Smooth muscle cell (in vitro differentiated cells): ENCODE data around the gene OR6J1. TPM values are rescaled to one million over a fixed set of nuclear protein-coding genes. Genes with fewer than 3 reads are reported as not detected.

Experiments used
- DNase-seq: peaks from one replicate; lab custom pipeline; 2025; ENCODE audit not compliant: unreplicated experiment; lab: John Stamatoyannopoulos, UW
- H2AFZ ChIP-seq: fragments of 200-600 bp; sonication (generic); 2 replicates; pipeline ENCODE4 v1.6.0; 2016; ENCODE audit warnings: antibody characterized with exemption, low read depth, mild to moderate bottlenecking
- H3F3A ChIP-seq: fragments of 200-600 bp; sonication (generic); 2 replicates; pipeline ENCODE4 v1.6.0; 2017; ENCODE audit warnings: antibody characterized with exemption, low read depth
- H3K27ac ChIP-seq: fragments of 200-600 bp; sonication (generic); 2 replicates; pipeline ENCODE4 v1.5.1; 2016; ENCODE audit warnings: low read depth, mild to moderate bottlenecking
- H3K27me3 ChIP-seq: fragments of 200-600 bp; sonication (generic); 2 replicates; pipeline ENCODE4 v1.6.1; 2016; ENCODE audit warnings: low read depth, mild to moderate bottlenecking
- H3K36me3 ChIP-seq: fragments of 200-600 bp; sonication (generic); 2 replicates; pipeline ENCODE4 v1.5.1; 2016; ENCODE audit warnings: low read depth
- H3K4me1 ChIP-seq: fragments of 200-600 bp; sonication (generic); 2 replicates; pipeline ENCODE4 v1.5.1; 2016; ENCODE audit warnings: low read depth
- H3K4me2 ChIP-seq: fragments of 200-600 bp; sonication (generic); 2 replicates; pipeline ENCODE4 v1.6.0; 2016; ENCODE audit warnings: mild to moderate bottlenecking
- H3K4me3 ChIP-seq: fragments of 200-600 bp; sonication (generic); 2 replicates; pipeline ENCODE4 v1.5.1; 2016; ENCODE audit warnings: mild to moderate bottlenecking
- H3K79me2 ChIP-seq: fragments of 200-600 bp; sonication (generic); 2 replicates; pipeline ENCODE4 v1.6.0; 2016; ENCODE audit warnings: low read depth, mild to moderate bottlenecking
- H3K9ac ChIP-seq: fragments of 200-600 bp; sonication (generic); 2 replicates; pipeline ENCODE4 v1.6.0; 2016; ENCODE audit warnings: low read depth
- H3K9me3 ChIP-seq: fragments of 200-600 bp; sonication (generic); replicated peaks from 2 replicates; pipeline ENCODE4 v1.5.1; 2016; ENCODE audit warnings: low read depth
- H4K20me1 ChIP-seq: fragments of 200-600 bp; sonication (generic); 2 replicates; pipeline ENCODE4 v1.6.0; 2016; ENCODE audit warnings: low read depth
- WGBS: methylation state at CpG from one replicate; pipeline ENCODE4 v1.1.7; 2016; ENCODE audit warnings: low lambda C conversion rate; 5-methylcytosine and 5-hydroxymethylcytosine counted together
- polyA plus RNA-seq: library from polyadenylated mRNA; unstranded; fragments of >200 nt; fragmentation: Nextera tagmentation; extraction: Ambion mirVana; gene quantifications from 2 replicates; pipeline ENCODE4 v1.2.1, GENCODE V29; 2016
- total RNA-seq: library from RNA; depleted of rRNA; stranded (reverse); fragments of >200 nt; gene quantifications from 2 replicates; pipeline ENCODE4 v1.2.3, GENCODE V29; 2014
- TF ChIP-seq, protein P1 (sequence below): fragments of 200-600 bp; sonication (generic); IDR thresholded peaks from 2 replicates; pipeline ENCODE4 v1.5.1; 2017; ENCODE audit warnings: borderline replicate concordance, mild to moderate bottlenecking, antibody characterized with exemption; ENCODE audit not compliant: insufficient read depth, poor library complexity, severe bottlenecking

OR6J1 gene
- total and polyA plus RNA-seq, 2 experiments from 2014 or later = not detected

- Histone ChIP-seq H3K79me2 (peaks cover 9% of the 10 kb centered on the region), H3K4me3 (no peak overlapping the region), H4K20me1 (no peaks in the 10 kb centered on the region), H3K4me1 (peaks cover 4% of the 10 kb centered on the region), H2AFZ (no peak overlapping the region), H3K4me2 (no peak overlapping the region), H3K27me3 (no peaks in the 10 kb centered on the region), H3K27ac (no peak overlapping the region), H3K36me3 (no peaks in the 10 kb centered on the region), H3K9me3 (no peaks in the 10 kb centered on the region), H3K9ac (no peak overlapping the region), H3F3A (no peaks in the 10 kb centered on the region)
- DNase-seq = no peak
- 92% methylated on average over 5 of the region's 5 CpGs for WGBS
- TF ChIP-seq, protein P1, sequence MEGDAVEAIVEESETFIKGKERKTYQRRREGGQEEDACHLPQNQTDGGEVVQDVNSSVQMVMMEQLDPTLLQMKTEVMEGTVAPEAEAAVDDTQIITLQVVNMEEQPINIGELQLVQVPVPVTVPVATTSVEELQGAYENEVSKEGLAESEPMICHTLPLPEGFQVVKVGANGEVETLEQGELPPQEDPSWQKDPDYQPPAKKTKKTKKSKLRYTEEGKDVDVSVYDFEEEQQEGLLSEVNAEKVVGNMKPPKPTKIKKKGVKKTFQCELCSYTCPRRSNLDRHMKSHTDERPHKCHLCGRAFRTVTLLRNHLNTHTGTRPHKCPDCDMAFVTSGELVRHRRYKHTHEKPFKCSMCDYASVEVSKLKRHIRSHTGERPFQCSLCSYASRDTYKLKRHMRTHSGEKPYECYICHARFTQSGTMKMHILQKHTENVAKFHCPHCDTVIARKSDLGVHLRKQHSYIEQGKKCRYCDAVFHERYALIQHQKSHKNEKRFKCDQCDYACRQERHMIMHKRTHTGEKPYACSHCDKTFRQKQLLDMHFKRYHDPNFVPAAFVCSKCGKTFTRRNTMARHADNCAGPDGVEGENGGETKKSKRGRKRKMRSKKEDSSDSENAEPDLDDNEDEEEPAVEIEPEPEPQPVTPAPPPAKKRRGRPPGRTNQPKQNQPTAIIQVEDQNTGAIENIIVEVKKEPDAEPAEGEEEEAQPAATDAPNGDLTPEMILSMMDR = no peak
Observed at GRCh38 chr14:22601996-22602395, 42.2 kb downstream of the OR6J1 start.

DNA sequence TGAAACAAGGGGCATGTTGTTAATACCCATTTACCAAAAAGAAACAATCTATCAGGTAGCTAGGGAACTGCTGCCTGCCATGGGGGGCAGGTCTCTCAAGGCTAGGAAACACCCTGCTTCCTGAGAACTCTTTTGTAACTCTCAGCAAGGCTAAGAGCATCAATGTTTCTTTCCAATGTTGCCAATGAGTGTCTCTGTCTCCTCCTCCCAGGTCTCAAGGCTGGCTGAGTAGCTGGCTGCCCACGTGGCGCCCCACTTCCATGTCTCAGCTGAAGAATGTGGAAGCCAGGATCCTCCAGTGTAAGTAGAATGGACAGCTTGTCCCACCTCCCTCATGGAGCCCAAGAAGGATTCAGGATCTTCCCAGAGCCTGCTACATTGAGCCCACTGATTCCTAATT, 42.7 kb downstream of the OR6J1 start:
- Histone ChIP-seq H3K36me3 (no peaks in the 10 kb centered on the region), H3K9ac (no peak overlapping the region), H3K27me3 (no peaks in the 10 kb centered on the region), H3K4me1 (peaks cover 4% of the 10 kb centered on the region), H3K4me2 (no peak overlapping the region), H3K9me3 (no peaks in the 10 kb centered on the region), H2AFZ (no peak overlapping the region), H3K27ac (no peak overlapping the region), H3K4me3 (no peak overlapping the region), H4K20me1 (no peaks in the 10 kb centered on the region), H3F3A (no peaks in the 10 kb centered on the region), H3K79me2 (peaks cover 9% of the 10 kb centered on the region)
- DNase-seq = no peak
- TF ChIP-seq, protein P1 = no peak
- WGBS = 97% methylated on average over 2 of the region's 2 CpGs

- Histone ChIP-seq H3K27ac (no peak overlapping the region), H3K4me3 (no peak overlapping the region)
Observed at GRCh38 chr14:22600027-22600426, 44.1 kb downstream of the OR6J1 start.

GRCh38 chr14:22599349-22599748, 44.8 kb downstream of the OR6J1 start:
- peak overlapping the region; percentile 92 for H3K4me2 ChIP-seq
- no peak overlapping the region for H2AFZ ChIP-seq
- H3K36me3 ChIP-seq = no peaks in the 10 kb centered on the region
- H4K20me1 ChIP-seq = no peaks in the 10 kb centered on the region
- H3K27me3 ChIP-seq = no peaks in the 10 kb centered on the region
- peaks cover 9% of the 10 kb centered on the region for H3K79me2 ChIP-seq
- peak overlapping the region; percentile 82 for H3K27ac ChIP-seq
- DNase-seq = no peak
- peak overlapping the region; percentile 78 for H3K4me3 ChIP-seq
- H3K9ac ChIP-seq = no peak overlapping the region
- TF ChIP-seq, protein P1 = no peak
- peaks cover 4% of the 10 kb centered on the region for H3K4me1 ChIP-seq
- H3K9me3 ChIP-seq = no peaks in the 10 kb centered on the region
- WGBS = 94% methylated on average over 3 of the region's 3 CpGs
- H3F3A ChIP-seq = no peaks in the 10 kb centered on the region

More at GRCh38 chr14:22600027-22600426, 44.1 kb downstream of the OR6J1 start:
- no peaks in the 10 kb centered on the region for H4K20me1 ChIP-seq
- no peaks in the 10 kb centered on the region for H3K9me3 ChIP-seq
- H3K27me3 ChIP-seq = no peaks in the 10 kb centered on the region
- H3K36me3 ChIP-seq = no peaks in the 10 kb centered on the region
- no peak overlapping the region for H3K4me2 ChIP-seq
- H2AFZ ChIP-seq = no peak overlapping the region
- H3K9ac ChIP-seq = no peak overlapping the region
- no peaks in the 10 kb centered on the region for H3F3A ChIP-seq
- H3K4me1 ChIP-seq = peaks cover 4% of the 10 kb centered on the region
- peaks cover 9% of the 10 kb centered on the region for H3K79me2 ChIP-seq
- TF ChIP-seq, protein P1 = no peak
- no peak for DNase-seq
